Endodermal cell (in vitro differentiated cells): ENCODE measurements around the gene INCENP. TPM values are rescaled to one million over a fixed set of nuclear protein-coding genes. Genes with fewer than 3 reads are reported as not detected.
A peak's percentile ranks its signal among the peaks of the same experiment; 100 is the strongest.

Experiments
- DNase-seq: peaks from one replicate; pipeline ENCODE4 v3.0.0-alpha.2; 2017
- H3K27ac ChIP-seq: 2 replicates; pipeline ENCODE4 v1.5.1; 2013; ENCODE audit warnings: mild to moderate bottlenecking, low read depth, low read length, moderate library complexity
- H3K27me3 ChIP-seq: 2 replicates; pipeline ENCODE4 v1.6.1; 2013; ENCODE audit warnings: mild to moderate bottlenecking, low read length, moderate library complexity; ENCODE audit not compliant: insufficient read depth, control insufficient read depth, poor library complexity, severe bottlenecking
- H3K36me3 ChIP-seq: 2 replicates; pipeline ENCODE4 v1.7.0; 2013; ENCODE audit warnings: mild to moderate bottlenecking, low read length, moderate library complexity; ENCODE audit not compliant: control insufficient read depth, insufficient read depth
- H3K4me1 ChIP-seq: one replicate; pipeline ENCODE4 v1.7.0; 2013; ENCODE audit warnings: low read length; ENCODE audit not compliant: control insufficient read depth, insufficient read depth
- H3K4me3 ChIP-seq: 2 replicates; pipeline ENCODE4 v1.5.1; 2013; ENCODE audit warnings: mild to moderate bottlenecking, low read length, moderate library complexity
- H3K9ac ChIP-seq: 2 replicates; pipeline ENCODE4 v1.6.1; 2013; ENCODE audit warnings: mild to moderate bottlenecking, low read length, moderate library complexity; ENCODE audit not compliant: poor library complexity, severe bottlenecking; ENCODE audit errors: extremely low read depth
- H3K9me3 ChIP-seq: 2 replicates; pipeline ENCODE4 v1.6.1; 2013; ENCODE audit warnings: mild to moderate bottlenecking, low read length, moderate library complexity; ENCODE audit not compliant: control insufficient read depth
- H3K27ac Mint-ChIP-seq: 2 replicates; pipeline ENCODE4 v1.8.0; 2020; ENCODE audit warnings: mixed read lengths
- H3K27me3 Mint-ChIP-seq: 2 replicates; pipeline ENCODE4 v1.8.0; 2021; ENCODE audit warnings: mild to moderate bottlenecking, mixed read lengths; ENCODE audit not compliant: insufficient read depth
- H3K36me3 Mint-ChIP-seq: 2 replicates; pipeline ENCODE4 v1.8.0; 2020; ENCODE audit warnings: low read depth, mixed read lengths
- H3K4me1 Mint-ChIP-seq: 2 replicates; pipeline ENCODE4 v1.8.0; 2020; ENCODE audit warnings: mixed read lengths
- H3K4me3 Mint-ChIP-seq: 2 replicates; pipeline ENCODE4 v1.8.0; 2020; ENCODE audit warnings: mild to moderate bottlenecking, moderate library complexity, mixed read lengths
- H3K9me3 Mint-ChIP-seq: 2 replicates; pipeline ENCODE4 v1.8.0; 2020; ENCODE audit warnings: mild to moderate bottlenecking, mixed read lengths
- CTCF ChIP-seq: fragments of 200-600 bp; sonication (generic); conservative IDR thresholded peaks from 2 replicates; pipeline ENCODE4 v1.5.0; 2021; ENCODE audit warnings: antibody characterized with exemption, mild to moderate bottlenecking
- WGBS, 2 experiments: methylation state at CpG; one replicate each; pipeline versions ENCODE4 v1.1.5 to v1.1.7; 2013; ENCODE audit warnings: missing lambda C conversion rate in 2 of 2, mixed read lengths in 1 of 2; ENCODE audit not compliant: insufficient coverage in 1 of 2, insufficient read length in 1 of 2; 5-methylcytosine and 5-hydroxymethylcytosine counted together
- total RNA-seq, 2 donors: library from RNA; stranded (reverse); fragmentation: NEBNext Ultra II Directional in 1 of 2; extraction: Animal tissue kit (Norgen Biotek cat#: 25700) in 1 of 2; gene quantifications; 2 replicates in 1 of 2; 3 replicates in 1 of 2; pipeline ENCODE4 v1.2.1, GENCODE V29; 2021

Gene INCENP
- total RNA-seq, 2 donors from 2014 or later, result 58.1 to 115 TPM

- DNase-seq, result no peak
- peaks cover 51% of the 10 kb centered on the region for H3K36me3 ChIP-seq
- Mint-ChIP-seq H3K27ac (no peak overlapping the region), H3K36me3 (peaks cover 41% of the 10 kb centered on the region), H3K4me1 (no peaks in the 10 kb centered on the region), H3K27me3 (no peaks in the 10 kb centered on the region), H3K9me3 (no peaks in the 10 kb centered on the region), H3K4me3 (no peak overlapping the region)
- no peak for TF ChIP-seq CTCF
- no peaks in the 10 kb centered on the region for H3K4me1 ChIP-seq
- no peaks in the 10 kb centered on the region for H3K27me3 ChIP-seq
- no peaks in the 10 kb centered on the region for H3K9me3 ChIP-seq
- WGBS, 2 experiments, result 97 to 98% methylated on average over 11 to 24 of the region's 24 CpGs
- no peak overlapping the region for H3K4me3 ChIP-seq
- no peak overlapping the region for H3K9ac ChIP-seq
- no peak overlapping the region for H3K27ac ChIP-seq
Measured at GRCh38 chr11:62140304-62141110, 16.7 kb downstream of the INCENP start.

GRCh38 chr11:62141111-62142042, 17.6 kb downstream of the INCENP start:
- Mint-ChIP-seq H3K27me3 (no peaks in the 10 kb centered on the region), H3K9me3 (no peaks in the 10 kb centered on the region), H3K4me1 (no peaks in the 10 kb centered on the region), H3K4me3 (no peak overlapping the region), H3K27ac (no peak overlapping the region), H3K36me3 (peaks cover 40% of the 10 kb centered on the region)
- Histone ChIP-seq H3K27ac (no peak overlapping the region), H3K4me1 (no peaks in the 10 kb centered on the region), H3K9me3 (no peaks in the 10 kb centered on the region), H3K27me3 (no peaks in the 10 kb centered on the region), H3K36me3 (peaks cover 59% of the 10 kb centered on the region), H3K4me3 (no peak overlapping the region), H3K9ac (no peak overlapping the region)
- no peak for TF ChIP-seq CTCF
- 91 to 94% methylated on average over 13 to 22 of the region's 22 CpGs for WGBS, 2 experiments
- DNase-seq, result peak; percentile 31

- Mint-ChIP-seq H3K27ac (no peak overlapping the region), H3K27me3 (no peaks in the 10 kb centered on the region), H3K4me3 (no peak overlapping the region), H3K9me3 (no peaks in the 10 kb centered on the region), H3K4me1 (no peaks in the 10 kb centered on the region), H3K36me3 (peaks cover 40% of the 10 kb centered on the region)
- H3K36me3 ChIP-seq, result peaks cover 59% of the 10 kb centered on the region
- no peaks in the 10 kb centered on the region for H3K27me3 ChIP-seq
- 92 to 94% methylated on average over 2 to 4 of the region's 4 CpGs for WGBS, 2 experiments
- no peak overlapping the region for H3K9ac ChIP-seq
- no peak overlapping the region for H3K27ac ChIP-seq
- no peak overlapping the region for H3K4me3 ChIP-seq
- H3K9me3 ChIP-seq, result no peaks in the 10 kb centered on the region
- DNase-seq, result peak; percentile 29
- no peaks in the 10 kb centered on the region for H3K4me1 ChIP-seq
- TF ChIP-seq CTCF, result no peak
Measured at GRCh38 chr11:62142043-62142375, 18.2 kb downstream of the INCENP start.
